ENCODE data around the gene FGF14. TPM values are rescaled to one million over a fixed set of nuclear protein-coding genes. Genes with fewer than 3 reads are reported as not detected.

The FGF14 gene
- total and polyA plus RNA-seq, 2 of the 4 experiments (the other 2 are of a cell fraction) = under 0.01 TPM; not detected in 1

- Histone ChIP-seq H3K4me3 (ENCODE audit: insufficient read depth, low read depth, low read length) (no peak overlapping the region), H2AFZ (replicated peaks; ENCODE audit: low read length, poor library complexity) (no peak overlapping the region), H3K9ac (ENCODE audit: low read depth, low read length) (no peak overlapping the region), H3K4me1 (ENCODE audit: control insufficient read depth, insufficient read depth, low read length) (no peaks in the 10 kb centered on the region), H3K79me1 (ENCODE audit: low read depth in 1 of 2, low read length in 2 of 2) (no peaks in the 10 kb centered on the region), H2BK5ac (ENCODE audit: low read depth, low read length, poor library complexity, severe bottlenecking) (no peak overlapping the region), H3K4me2 (ENCODE audit: low read depth, low read length) (no peak overlapping the region), H3K36me3 (ENCODE audit: control insufficient read depth, insufficient read depth, low read length) (no peaks in the 10 kb centered on the region), H2AK9ac (replicated peaks; ENCODE audit: low read depth, low read length, poor library complexity) (no peak overlapping the region), H3K27ac (ENCODE audit: insufficient read depth, low read length) (no peak overlapping the region), H4K8ac (ENCODE audit: low read depth in 2 of 2, low read length in 2 of 2) (no peak overlapping the region), H4K91ac (ENCODE audit: insufficient read depth, low read depth, low read length) (no peak overlapping the region), H3K9me3 (ENCODE audit: control insufficient read depth, insufficient read depth, low read length) (no peaks in the 10 kb centered on the region), H3K9me1 (ENCODE audit: insufficient read depth, low read length) (no peaks in the 10 kb centered on the region), H2AK5ac (ENCODE audit: low read depth, low read length) (no peak overlapping the region), H3K4ac (ENCODE audit: low read depth, low read length) (no peak overlapping the region), H3K18ac (ENCODE audit: low read depth, low read length) (no peak overlapping the region), H2BK120ac (ENCODE audit: low read depth, low read length) (no peak overlapping the region), H3K27me3 (ENCODE audit: control insufficient read depth, insufficient read depth, low read length) (no peaks in the 10 kb centered on the region), H3K56ac (ENCODE audit: extremely low read depth, insufficient read depth, low read length) (no peak overlapping the region), H4K20me1 (ENCODE audit: insufficient read depth, low read length) (no peaks in the 10 kb centered on the region), H4K5ac (ENCODE audit: low read depth, low read length) (no peak overlapping the region), H3K14ac (replicated peaks; ENCODE audit: low read depth, low read length) (no peak overlapping the region), H2BK20ac (ENCODE audit: low read depth, low read length) (no peak overlapping the region), H2BK15ac (ENCODE audit: low read depth, low read length) (no peak overlapping the region), H3K23ac (ENCODE audit: low read depth, low read length) (no peak overlapping the region)
- DNase-seq (no peak), ATAC-seq (ENCODE audit: low read depth) (no peak)
- no CpG with 5 or more reads among the region's 3 CpGs for whole genome bisulfite sequencing, 2 experiments (ENCODE audit: extremely low coverage in 2 of 2, insufficient read length in 1 of 2)
- in situ Hi-C loops (cut with MboI; ENCODE audit: low sequenced_read_pairs) (no loop called here), dilution Hi-C loops (cut with HindIII; ENCODE audit: low sequenced_read_pairs, unreplicated experiment) (no loop called here), intact Hi-C loops (cut with micrococcal nuclease) (no loop called here)
- POLR2A ChIA-PET (ENCODE audit: unreplicated experiment) = no interaction called here
- CTCF ChIA-PET = no interaction called here
- no TSS peak for BruUV-seq (replicated peaks)
- TF ChIP-seq RCOR1 (IDR thresholded peaks at IDR 0.05; ENCODE audit: insufficient replicate concordance, low read length) (no peak), RFX5 (IDR thresholded peaks at IDR 0.05; ENCODE audit: low read depth, low read length) (no peak), NFE2L2 (IDR thresholded peaks at IDR 0.05; ENCODE audit: low read depth, low read length) (no peak), SMC3 (IDR thresholded peaks at IDR 0.05; ENCODE audit: low read depth, low read length) (no peak), MAFK (IDR thresholded peaks at IDR 0.05; ENCODE audit: low read depth, low read length) (no peak), POLR2A (IDR thresholded peaks at IDR 0.05; ENCODE audit: low read depth, low read length) (no peak)
- TF ChIP-seq, protein P1, sequence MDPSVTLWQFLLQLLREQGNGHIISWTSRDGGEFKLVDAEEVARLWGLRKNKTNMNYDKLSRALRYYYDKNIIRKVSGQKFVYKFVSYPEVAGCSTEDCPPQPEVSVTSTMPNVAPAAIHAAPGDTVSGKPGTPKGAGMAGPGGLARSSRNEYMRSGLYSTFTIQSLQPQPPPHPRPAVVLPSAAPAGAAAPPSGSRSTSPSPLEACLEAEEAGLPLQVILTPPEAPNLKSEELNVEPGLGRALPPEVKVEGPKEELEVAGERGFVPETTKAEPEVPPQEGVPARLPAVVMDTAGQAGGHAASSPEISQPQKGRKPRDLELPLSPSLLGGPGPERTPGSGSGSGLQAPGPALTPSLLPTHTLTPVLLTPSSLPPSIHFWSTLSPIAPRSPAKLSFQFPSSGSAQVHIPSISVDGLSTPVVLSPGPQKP (IDR thresholded peaks at IDR 0.05; ENCODE audit: borderline replicate concordance, low read depth, low read length) = no peak
- TF ChIP-seq, protein P2, sequence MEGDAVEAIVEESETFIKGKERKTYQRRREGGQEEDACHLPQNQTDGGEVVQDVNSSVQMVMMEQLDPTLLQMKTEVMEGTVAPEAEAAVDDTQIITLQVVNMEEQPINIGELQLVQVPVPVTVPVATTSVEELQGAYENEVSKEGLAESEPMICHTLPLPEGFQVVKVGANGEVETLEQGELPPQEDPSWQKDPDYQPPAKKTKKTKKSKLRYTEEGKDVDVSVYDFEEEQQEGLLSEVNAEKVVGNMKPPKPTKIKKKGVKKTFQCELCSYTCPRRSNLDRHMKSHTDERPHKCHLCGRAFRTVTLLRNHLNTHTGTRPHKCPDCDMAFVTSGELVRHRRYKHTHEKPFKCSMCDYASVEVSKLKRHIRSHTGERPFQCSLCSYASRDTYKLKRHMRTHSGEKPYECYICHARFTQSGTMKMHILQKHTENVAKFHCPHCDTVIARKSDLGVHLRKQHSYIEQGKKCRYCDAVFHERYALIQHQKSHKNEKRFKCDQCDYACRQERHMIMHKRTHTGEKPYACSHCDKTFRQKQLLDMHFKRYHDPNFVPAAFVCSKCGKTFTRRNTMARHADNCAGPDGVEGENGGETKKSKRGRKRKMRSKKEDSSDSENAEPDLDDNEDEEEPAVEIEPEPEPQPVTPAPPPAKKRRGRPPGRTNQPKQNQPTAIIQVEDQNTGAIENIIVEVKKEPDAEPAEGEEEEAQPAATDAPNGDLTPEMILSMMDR (conservative IDR thresholded peaks at IDR 0.05; ENCODE audit: low read depth, low read length) = no peak
These were observed 301.6 kb downstream of the FGF14 start for GRCh38 chr13:102100234-102100633.

All from IMR-90 (cell line).